ENCODE measurements around the gene PTPRG.

DNA sequence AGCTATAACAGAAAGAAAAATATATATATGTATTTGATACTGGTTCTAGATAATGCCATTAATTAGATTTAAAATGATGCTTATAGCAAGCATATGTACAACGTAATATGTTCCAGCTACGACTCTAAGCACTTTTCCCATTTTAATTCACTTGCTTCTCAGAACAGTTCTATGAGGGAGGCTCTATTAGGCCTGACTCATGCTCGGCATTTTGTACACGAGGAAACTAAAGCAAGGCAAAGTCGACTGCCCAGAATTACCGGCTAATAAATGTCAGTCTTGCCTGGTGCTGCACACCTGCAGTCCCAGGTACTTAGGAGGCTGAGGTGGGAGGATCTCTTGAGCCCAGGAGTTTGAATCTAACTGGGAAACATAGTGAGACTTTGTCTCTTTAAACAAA lies 106.0 kb downstream of the PTPRG start:
- no peak for TF ChIP-seq TAF1 (IDR thresholded peaks at IDR 0.05; ENCODE audit: borderline replicate concordance, low read depth, low read length)
- TF ChIP-seq POLR2A (IDR thresholded peaks at IDR 0.05; ENCODE audit: low read depth, low read length) = no peak
